Activated CD4-positive, alpha-beta T cell treated with anti-CD3 and anti-CD28 coated beads, Interleukin-2, amount 10 ng/mL, durations not matched to agents 24 days and 14 days (primary cell): ENCODE data around the gene MLLT10. TPM values are rescaled to one million over a fixed set of nuclear protein-coding genes. Genes with fewer than 3 reads are reported as not detected.

Experiments
- DNase-seq: peaks from one replicate; pipeline ENCODE4 v3.0.0; 2022
- H3K27ac Mint-ChIP-seq: one replicate; pipeline ENCODE4 v1.8.0; 2022; ENCODE audit warnings: mild to moderate bottlenecking, mixed read lengths
- H3K27me3 Mint-ChIP-seq: one replicate; pipeline ENCODE4 v1.8.0; 2022; ENCODE audit warnings: mixed read lengths
- H3K36me3 Mint-ChIP-seq: one replicate; pipeline ENCODE4 v1.8.0; 2022; ENCODE audit warnings: low read depth, mild to moderate bottlenecking, mixed read lengths
- H3K4me1 Mint-ChIP-seq: one replicate; pipeline ENCODE4 v1.8.0; 2021; ENCODE audit warnings: mixed read lengths
- H3K4me3 Mint-ChIP-seq: one replicate; pipeline ENCODE4 v1.8.0; 2022; ENCODE audit warnings: mild to moderate bottlenecking, moderate library complexity, mixed read lengths
- H3K9me3 Mint-ChIP-seq: one replicate; pipeline ENCODE4 v1.8.0; 2021; ENCODE audit warnings: mixed read lengths
- intact Hi-C: fragments of 100-400 bp; cut with micrococcal nuclease; formaldehyde crosslinking; loops from one replicate; pipeline ENCODE4 v1.15.1; 2023
- total RNA-seq: library from RNA; stranded (reverse); gene quantifications from 2 replicates; pipeline ENCODE4 v1.2.3, GENCODE V29; 2022

Gene MLLT10
- total RNA-seq, 1 donor from 2014 or later, result 42.0 TPM

DNA sequence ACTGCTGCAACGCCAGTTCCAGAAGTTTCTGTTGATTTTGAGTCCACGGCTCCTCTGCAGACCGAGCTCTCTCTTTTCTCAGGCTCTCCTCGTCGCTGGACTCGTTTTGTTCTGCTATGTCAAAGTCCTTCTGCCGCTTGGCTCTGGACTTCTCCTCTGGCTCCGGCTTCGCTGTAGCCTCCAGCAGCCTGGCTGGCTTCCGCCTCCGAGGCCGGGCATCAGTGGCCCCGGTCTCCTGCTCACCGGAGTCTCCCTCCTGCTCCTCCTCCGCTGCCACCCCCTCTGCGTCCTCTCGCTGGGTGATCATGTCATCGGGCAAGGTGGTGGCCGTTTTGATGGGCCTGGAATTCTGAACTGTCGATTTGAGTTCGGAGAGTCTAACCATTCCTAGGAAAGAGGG lies 225.2 kb downstream of the MLLT10 start:
- Mint-ChIP-seq H3K9me3 (no peaks in the 10 kb centered on the region), H3K27me3 (no peaks in the 10 kb centered on the region)
- intact Hi-C loops, result no loop called here

DNA sequence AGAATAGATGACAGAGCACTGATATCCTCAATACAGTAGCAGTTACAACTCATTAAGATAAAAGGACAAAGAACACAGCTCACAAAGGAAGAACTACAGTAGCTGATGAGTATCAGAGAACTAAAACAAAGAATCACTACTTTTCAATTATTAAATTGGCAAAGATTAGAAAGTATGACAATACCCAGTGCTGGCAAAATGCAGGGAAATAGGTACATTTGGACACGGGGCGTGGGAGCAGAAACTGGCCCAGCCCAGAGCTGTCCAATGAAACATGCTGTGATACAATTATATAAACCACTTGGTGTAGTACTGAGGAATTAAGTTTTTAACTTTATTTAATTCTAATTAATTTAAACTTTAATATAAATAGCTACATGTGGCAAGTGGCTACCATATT lies 226.3 kb downstream of the MLLT10 start:
- Mint-ChIP-seq H3K9me3 (no peaks in the 10 kb centered on the region), H3K4me3 (no peak overlapping the region), H3K36me3 (peaks cover 15% of the 10 kb centered on the region), H3K4me1 (peaks cover 10% of the 10 kb centered on the region), H3K27ac (no peak overlapping the region), H3K27me3 (no peaks in the 10 kb centered on the region)
- intact Hi-C loops, result no loop called here
- no peak for DNase-seq

More for the DNA sequence above, 225.2 kb downstream of the MLLT10 start:
- peaks cover 11% of the 10 kb centered on the region for H3K36me3 Mint-ChIP-seq
- no peak overlapping the region for H3K4me3 Mint-ChIP-seq
- H3K4me1 Mint-ChIP-seq, result peaks cover 4% of the 10 kb centered on the region
- H3K27ac Mint-ChIP-seq, result no peak overlapping the region
- no peak for DNase-seq

DNA sequence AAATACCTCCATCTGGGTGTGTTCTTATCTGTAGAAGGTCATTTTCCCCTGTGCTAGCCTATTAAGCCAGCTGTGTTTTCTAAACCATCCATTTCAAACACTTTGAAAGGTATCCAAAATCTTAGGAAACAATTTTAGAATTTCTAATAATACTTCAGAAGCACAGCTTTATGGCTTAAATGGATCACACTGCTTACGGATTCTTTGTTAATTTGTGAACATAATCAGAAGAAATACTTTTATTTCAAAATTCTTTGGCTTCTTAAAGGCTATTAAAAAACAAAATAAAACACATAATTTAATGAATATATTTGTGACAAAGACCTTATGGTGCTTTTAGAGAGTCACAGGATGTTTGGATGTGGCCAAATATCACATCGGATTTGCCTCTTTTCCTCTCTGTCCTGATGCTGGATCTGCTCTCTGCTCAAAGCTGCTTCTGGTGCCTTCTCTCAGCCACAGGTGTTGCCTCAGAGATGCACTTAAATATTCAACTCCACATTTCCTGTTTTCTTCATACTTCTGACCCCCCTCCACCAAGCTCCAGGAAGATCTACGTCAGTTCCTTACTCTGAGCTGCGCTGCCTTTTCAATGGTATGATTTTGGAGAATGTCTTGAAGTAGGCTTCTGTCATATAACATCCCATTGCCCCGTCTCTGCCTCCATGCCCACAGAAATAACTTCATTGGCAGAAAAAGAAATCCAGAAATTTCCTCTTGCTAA lies 230.6 kb downstream of the MLLT10 start:
- Mint-ChIP-seq H3K9me3 (no peaks in the 10 kb centered on the region), H3K36me3 (peaks cover 11% of the 10 kb centered on the region), H3K27ac (peak overlapping the region; percentile 90), H3K4me1 (peaks cover 12% of the 10 kb centered on the region), H3K4me3 (peak overlapping the region; percentile 67), H3K27me3 (no peaks in the 10 kb centered on the region)
- intact Hi-C loops, result no loop called here
- DNase-seq, result peak; percentile 77

DNA sequence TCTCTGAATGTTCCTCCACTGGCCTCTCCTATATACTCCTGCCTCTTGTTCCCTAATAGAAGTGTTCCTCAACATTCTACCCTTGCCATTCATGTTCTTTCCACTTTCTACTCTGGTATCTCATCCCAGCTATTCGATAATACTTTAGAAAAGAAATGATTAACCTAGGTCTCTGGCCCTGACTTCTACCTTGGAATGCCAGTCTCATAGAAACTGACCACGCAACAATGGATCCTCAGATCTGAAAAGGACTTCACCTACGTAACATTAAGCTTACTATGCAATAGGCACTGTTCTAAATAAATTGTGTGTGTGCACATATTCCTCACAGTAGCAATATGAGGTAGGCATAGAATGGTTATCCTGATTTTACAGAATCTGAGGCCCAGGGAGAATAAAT lies 235.0 kb downstream of the MLLT10 start:
- no peak for DNase-seq
- no peak overlapping the region for H3K27ac Mint-ChIP-seq
- H3K4me1 Mint-ChIP-seq, result peaks cover 11% of the 10 kb centered on the region
- intact Hi-C loops, result no loop called here
- no peak overlapping the region for H3K4me3 Mint-ChIP-seq
- no peaks in the 10 kb centered on the region for H3K9me3 Mint-ChIP-seq
- no peaks in the 10 kb centered on the region for H3K27me3 Mint-ChIP-seq
- peaks cover 15% of the 10 kb centered on the region for H3K36me3 Mint-ChIP-seq

DNA sequence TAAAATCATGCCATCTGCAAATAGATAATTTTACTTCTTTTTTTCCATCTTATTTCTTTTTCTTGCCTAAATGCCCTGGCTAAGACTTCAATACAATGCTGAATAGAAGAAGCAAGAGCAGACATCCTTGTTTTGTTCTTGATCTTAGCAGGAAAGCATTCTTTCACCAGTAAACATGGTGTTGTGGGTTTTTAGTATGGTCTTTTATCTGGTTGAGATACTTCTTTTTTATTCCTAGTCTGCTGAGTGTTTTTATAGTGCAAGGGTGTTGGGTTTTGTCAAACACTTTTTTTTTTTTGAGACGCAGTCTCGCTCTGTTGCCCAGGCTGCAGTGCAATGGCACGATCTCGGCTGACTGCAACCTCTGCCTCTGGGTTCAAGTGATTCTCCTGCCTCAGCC lies 237.2 kb downstream of the MLLT10 start:
- H3K4me3 Mint-ChIP-seq, result no peak overlapping the region
- H3K9me3 Mint-ChIP-seq, result no peaks in the 10 kb centered on the region
- intact Hi-C loops, result no loop called here
- peaks cover 8% of the 10 kb centered on the region for H3K36me3 Mint-ChIP-seq
- H3K27me3 Mint-ChIP-seq, result no peaks in the 10 kb centered on the region
- H3K27ac Mint-ChIP-seq, result no peak overlapping the region
- no peak for DNase-seq
- peaks cover 6% of the 10 kb centered on the region for H3K4me1 Mint-ChIP-seq

DNA sequence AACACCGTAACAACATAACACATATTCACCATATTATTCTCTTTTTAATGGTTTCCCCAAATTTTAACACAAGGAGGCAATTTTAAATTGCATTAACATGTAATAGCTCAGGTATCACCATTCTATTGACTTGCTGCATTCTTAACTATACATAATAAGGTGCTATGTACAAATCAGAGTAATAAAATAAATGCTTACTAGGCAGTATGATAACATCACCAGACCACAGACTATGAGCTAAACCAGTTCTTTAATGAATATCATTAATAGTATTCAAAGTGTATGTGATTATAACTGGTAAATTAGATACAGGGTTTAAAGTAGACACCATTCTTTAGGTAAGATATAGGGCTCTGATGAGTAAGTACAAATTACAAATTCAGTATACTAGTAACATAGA lies 242.9 kb downstream of the MLLT10 start:
- H3K27ac Mint-ChIP-seq, result no peak overlapping the region
- no peak for DNase-seq
- peaks cover 8% of the 10 kb centered on the region for H3K4me1 Mint-ChIP-seq
- no peaks in the 10 kb centered on the region for H3K27me3 Mint-ChIP-seq
- H3K36me3 Mint-ChIP-seq, result peaks cover 23% of the 10 kb centered on the region
- H3K4me3 Mint-ChIP-seq, result no peak overlapping the region
- intact Hi-C loops, result no loop called here
- H3K9me3 Mint-ChIP-seq, result peaks cover 12% of the 10 kb centered on the region

DNA sequence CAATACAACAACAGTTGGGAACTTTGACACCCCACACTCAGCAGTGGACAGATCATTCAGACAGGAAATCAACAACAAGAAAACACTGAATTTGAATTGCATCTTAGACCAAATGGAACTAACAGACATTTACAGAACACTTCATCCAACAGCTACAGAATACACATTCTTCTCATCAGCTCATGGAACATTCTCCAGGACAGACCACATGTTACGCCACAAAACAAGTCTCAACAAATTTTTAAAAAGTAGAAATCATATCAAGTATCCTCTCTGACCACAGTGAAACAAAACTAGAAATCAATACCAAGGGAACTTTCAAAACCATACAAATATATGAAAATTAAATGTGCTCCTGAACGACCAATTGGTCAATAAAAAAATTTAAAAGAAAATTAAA lies 257.2 kb downstream of the MLLT10 start:
- H3K27ac Mint-ChIP-seq, result no peak overlapping the region
- intact Hi-C loops, result no loop called here
- peaks cover 20% of the 10 kb centered on the region for H3K9me3 Mint-ChIP-seq
- DNase-seq, result no peak
- no peak overlapping the region for H3K4me3 Mint-ChIP-seq
- peaks cover 24% of the 10 kb centered on the region for H3K36me3 Mint-ChIP-seq
- H3K4me1 Mint-ChIP-seq, result peaks cover 13% of the 10 kb centered on the region
- H3K27me3 Mint-ChIP-seq, result no peaks in the 10 kb centered on the region

Other genes with a start within 250 kb of the MLLT10 start
- gene SKIDA1, start 8.6 kb upstream of the MLLT10 start, total RNA-seq, result 0.02 and 0.16 TPM in 2 replicates